K562 (cell line): ENCODE results near the gene SPTLC2. TPM values are rescaled to one million over a fixed set of nuclear protein-coding genes. Genes with fewer than 3 reads are reported as not detected.

Experiments used
- ATAC-seq: fragments of 200-7000 bp; cut with Tn5 transposase; 3 replicates; pipeline ENCODE4 v1.9.1; 2020; ENCODE audit warnings: moderate library complexity
- BruUV-seq: library from RNA; stranded (reverse); fragments of 400-500 nt; replicated peaks from 2 replicates; lab custom pipeline; 2021; lab: Mats Ljungman, UMichigan
- CTCF ChIA-PET: fragments of 300-600 bp; formaldehyde crosslinking; extraction: SDS; loops from one replicate; lab custom pipeline; 2021; ENCODE audit warnings: low intra/inter-chr PET ratio; lab: Yijun Ruan, JAX
- POLR2A ChIA-PET: fragments of 300-600, 350-650 bp; sonication (Branson Sonifier 250); formaldehyde crosslinking; extraction: SDS; loops from one replicate; lab custom pipeline; 2021; ENCODE audit warnings: antibody characterized with exemption, inconsistent platforms; lab: Yijun Ruan, JAX
- DNase-seq, 4 experiments: peaks; one replicate each; pipeline versions ENCODE4 v3.0.0 to v3.0.0-alpha.2; 2011 to 2018; ENCODE audit warnings: low spot score in 3 of 4, mixed read lengths in 3 of 4; ENCODE audit errors: extremely low read depth in 1 of 4
- FAIRE-seq: peaks from 2 replicates; lab custom pipeline; 2011; peaks lifted over from hg19 to GRCh38; lab: Jason Lieb, UNC
- H2AFZ ChIP-seq: 2 replicates; pipeline ENCODE4 v1.6.0; 2011; ENCODE audit warnings: low read depth, low read length, control low read depth, inconsistent platforms
- H3K27ac ChIP-seq: fragments of 200-600 bp; 3 replicates; pipeline ENCODE4 v1.8.0; 2011; ENCODE audit warnings: low read depth, mild to moderate bottlenecking, control low read depth, inconsistent platforms, low read length, moderate library complexity, mixed read lengths; ENCODE audit errors: extremely low read depth
- H3K27me3 ChIP-seq, 2 experiments: fragments of 300-600 bp in 1 of 2; 2 replicates in 1 of 2; 3 replicates in 1 of 2; pipeline versions ENCODE4 v1.6.0 to v1.8.0; 2011; ENCODE audit warnings: inconsistent platforms in 2 of 2, low read length in 2 of 2, mild to moderate bottlenecking in 1 of 2, mixed read lengths in 1 of 2, moderate library complexity in 1 of 2; ENCODE audit not compliant: control insufficient read depth in 2 of 2, insufficient read depth in 2 of 2
- H3K36me3 ChIP-seq: fragments of 300-600 bp; 3 replicates; pipeline ENCODE4 v1.8.0; 2011; ENCODE audit warnings: mild to moderate bottlenecking, low read length, inconsistent platforms; ENCODE audit not compliant: control insufficient read depth, insufficient read depth
- H3K4me1 ChIP-seq, 2 experiments: fragments of 200-600 bp in 1 of 2; replicated peaks in 1 of 2; 2 replicates in 1 of 2; 3 replicates in 1 of 2; pipeline versions ENCODE4 v1.5.1 to v1.8.0; 2011; ENCODE audit warnings: inconsistent platforms in 2 of 2, low read length in 2 of 2, mild to moderate bottlenecking in 1 of 2, mixed read lengths in 1 of 2, moderate library complexity in 1 of 2; ENCODE audit not compliant: control insufficient read depth in 2 of 2, insufficient read depth in 2 of 2
- H3K4me2 ChIP-seq: 2 replicates; pipeline ENCODE4 v1.6.1; 2011; ENCODE audit warnings: low read length, control low read depth, inconsistent platforms, mixed read lengths; ENCODE audit not compliant: insufficient read depth
- H3K4me3 ChIP-seq: fragments of 200-600 bp; sonication (generic), shearing (Covaris generic); 2 replicates; pipeline ENCODE4 v1.5.1; 2016; ENCODE audit warnings: control low read depth, inconsistent platforms
- H3K79me2 ChIP-seq: fragments of 200-600 bp; 3 replicates; pipeline ENCODE4 v1.8.0; 2011; ENCODE audit warnings: low read length, inconsistent platforms; ENCODE audit not compliant: control insufficient read depth, insufficient read depth
- H3K9ac ChIP-seq, 2 experiments: 2 replicates each; pipeline versions ENCODE4 v1.6.0 to v1.6.1; 2011; ENCODE audit warnings: low read depth in 2 of 2, low read length in 2 of 2, control low read depth in 1 of 2, inconsistent platforms in 1 of 2, mild to moderate bottlenecking in 1 of 2, mixed read lengths in 1 of 2; ENCODE audit not compliant: insufficient read depth in 1 of 2
- H3K9me1 ChIP-seq: one replicate; pipeline ENCODE4 v1.6.0; 2011; ENCODE audit warnings: inconsistent platforms, mild to moderate bottlenecking, low read length, moderate library complexity; ENCODE audit not compliant: control insufficient read depth, insufficient read depth
- H3K9me3 ChIP-seq: replicated peaks from 2 replicates; pipeline ENCODE4 v1.5.1; 2011; ENCODE audit warnings: low read depth, low read length, inconsistent platforms; ENCODE audit not compliant: control insufficient read depth, insufficient read depth
- H4K20me1 ChIP-seq: replicated peaks from 2 replicates; pipeline ENCODE4 v1.6.1; 2011; ENCODE audit warnings: low read length, inconsistent platforms, mixed read lengths; ENCODE audit not compliant: control insufficient read depth, insufficient read depth
- ATF4 ChIP-seq: fragments of 450-650 bp; formaldehyde crosslinking; IDR thresholded peaks from 2 replicates; pipeline ENCODE4 v1.4.0; 2022; ENCODE audit warnings: mild to moderate bottlenecking, moderate library complexity
- ELK1 ChIP-seq: sonication (generic); formaldehyde crosslinking; IDR thresholded peaks from 2 replicates; pipeline ENCODE4 v1.8.1; 2022; ENCODE audit warnings: missing genetic modification reagents
- ELK3 ChIP-seq: fragments of 450-650 bp; formaldehyde crosslinking; IDR thresholded peaks from 2 replicates; pipeline ENCODE4 v1.4.0; 2020; ENCODE audit warnings: mild to moderate bottlenecking
- FOXA3 ChIP-seq, 2 experiments: fragments of 450-650 bp in 1 of 2; sonication (generic) in 1 of 2; formaldehyde crosslinking; IDR thresholded peaks in 1 of 2; conservative IDR thresholded peaks in 1 of 2; 2 replicates each; pipeline versions ENCODE4 v1.4.0 to v1.8.0; 2020 to 2022; ENCODE audit warnings: mild to moderate bottlenecking in 2 of 2, missing genetic modification reagents in 1 of 2
- GTF2E2 ChIP-seq: fragments of 200-800 bp; sonication (Bioruptor generic); IDR thresholded peaks from 2 replicates; pipeline ENCODE4 v1.6.1; 2016; ENCODE audit warnings: missing genetic modification characterization, missing compliant biosample characterization
- HNRNPK ChIP-seq: fragments of 200-400 bp; formaldehyde crosslinking; IDR thresholded peaks from one replicate; pipeline ENCODE4 v1.6.1; 2018; ENCODE audit warnings: mild to moderate bottlenecking, low read depth, low read length; ENCODE audit not compliant: poor library complexity, severe bottlenecking
- NFXL1 ChIP-seq: fragments of 450-650 bp; formaldehyde crosslinking; IDR thresholded peaks from 2 replicates; pipeline ENCODE4 v1.4.0; 2021; ENCODE audit warnings: mild to moderate bottlenecking
- SETDB1 ChIP-seq: IDR thresholded peaks from one replicate; pipeline ENCODE4 v1.6.1; 2012; ENCODE audit warnings: low read length, control low read depth, inconsistent platforms
- SRSF9 ChIP-seq: fragments of 200-400 bp; formaldehyde crosslinking; IDR thresholded peaks from 2 replicates; pipeline ENCODE4 v1.6.1; 2017; ENCODE audit warnings: low read depth, low read length, borderline replicate concordance
- TEAD1 ChIP-seq, 2 experiments: fragments of 450-650 bp in 1 of 2; sonication (generic) in 1 of 2; formaldehyde crosslinking; IDR thresholded peaks; 2 replicates each; pipeline versions ENCODE4 v1.4.0 to v1.8.0; 2020 to 2022; ENCODE audit warnings: mild to moderate bottlenecking in 2 of 2, missing genetic modification reagents in 1 of 2
- ZNF121 ChIP-seq: sonication (generic); formaldehyde crosslinking; conservative IDR thresholded peaks from 2 replicates; pipeline ENCODE4 v1.8.0; 2022; ENCODE audit warnings: missing genetic modification reagents
- ZNF76 ChIP-seq: fragments of 250-450 bp; sonication (Bioruptor Pico); IDR thresholded peaks from 2 replicates; pipeline ENCODE4 v1.4.0; 2020; ENCODE audit warnings: mild to moderate bottlenecking, moderate library complexity, borderline replicate concordance
- WGBS: fragments of 100-300 bp; shearing (Covaris generic); methylation state at CpG from one replicate; pipeline ENCODE4 v1.1.6; 2016; ENCODE audit warnings: low coverage, mixed read lengths; ENCODE audit not compliant: insufficient coverage; ENCODE audit errors: missing lambda C conversion rate; 5-methylcytosine and 5-hydroxymethylcytosine counted together
- in situ Hi-C: fragments of 300-500 bp; cut with MboI; formaldehyde crosslinking; loops from 4 replicates; pipeline ENCODE4 v1.15.0; 2018; ENCODE audit warnings: inconsistent platforms, mixed read lengths
- intact Hi-C: fragments of 100-400 bp; cut with micrococcal nuclease; formaldehyde crosslinking; loops from 2 replicates; pipeline ENCODE4 v1.14.2; 2022
- polyA plus RNA-seq, 8 experiments: library from polyadenylated mRNA; depleted of rRNA in 4 of 8; stranded (reverse) in 5 of 8; unstranded in 3 of 8; fragments of >200 nt; fragmentation: Nextera tagmentation in 2 of 8; fragmentation: Illumina TruSeq in 1 of 8; extraction: Ambion mirVana in 2 of 8; extraction: Trizol in 1 of 8; gene quantifications; 2 replicates each; pipeline versions ENCODE4 v1.2.1 to v1.2.3, GENCODE V29; 2011 to 2014; ENCODE audit warnings: inconsistent platforms in 1 of 8, missing spikeins in 1 of 8
- total RNA-seq, 7 experiments: library from RNA; depleted of rRNA in 6 of 7; stranded (reverse); fragments of >200 nt in 6 of 7; fragmentation: Illumina TruSeq in 2 of 7; extraction: Trizol in 2 of 7; gene quantifications; 2 replicates each; pipeline versions ENCODE4 v1.2.1 to v1.2.3, GENCODE V29; 2011 to 2021; ENCODE audit warnings: low replicate concordance in 1 of 7

The SPTLC2 gene
- total and polyA plus RNA-seq, 9 of the 15 experiments (the other 6 are each of a cell fraction or from before 2014, with no cell fraction given), result 4.5 to 30.4 (median 14.0) TPM

GRCh38 chr14:77507762-77508161, 108.7 kb downstream of the SPTLC2 start:
- intact Hi-C loops (no loop called here), in situ Hi-C loops (no loop called here)
- Histone ChIP-seq H3K27me3 (no peaks in the 10 kb centered on the region), H3K36me3 (peaks cover 22% of the 10 kb centered on the region; the same call in 2 of the 3 replicates), H3K4me3 (no peak overlapping the region), H3K9me1 (no peaks in the 10 kb centered on the region), H4K20me1 (no peaks in the 10 kb centered on the region), H3K79me2 (no peaks in the 10 kb centered on the region), H3K4me1 (no peaks in the 10 kb centered on the region), H3K27ac (no peak overlapping the region), H3K9ac (no peak overlapping the region), H3K9me3 (no peaks in the 10 kb centered on the region), H3K4me2 (no peak overlapping the region), H2AFZ (no peak overlapping the region)
- peak; percentile 38; the same call in 1 of the 2 replicates for TF ChIP-seq ZNF121 (CRISPR knock-in tag)
- TF ChIP-seq ATF4 (CRISPR knock-in tag), result no peak
- no peak for DNase-seq
- BruUV-seq, result no TSS peak
- no peak for ATAC-seq
- FAIRE-seq, result no peak
- ChIA-PET POLR2A (no interaction called here), CTCF (no interaction called here)
- 85% methylated on average over 3 of the region's 3 CpGs for whole genome bisulfite sequencing

GRCh38 chr14:77505031-77505430, 111.4 kb downstream of the SPTLC2 start:
- Histone ChIP-seq H3K27ac (no peak overlapping the region), H3K4me1 (no peaks in the 10 kb centered on the region), H2AFZ (no peak overlapping the region), H3K36me3 (peaks cover 4% of the 10 kb centered on the region; the same call in 1 of the 3 replicates), H3K79me2 (no peaks in the 10 kb centered on the region), H3K9me1 (no peaks in the 10 kb centered on the region), H3K4me3 (no peak overlapping the region), H3K27me3 (peaks cover 0 to 1% of the 10 kb centered on the region in 2 experiments; a peak in 1 of 5 replicates), H3K9me3 (no peaks in the 10 kb centered on the region), H3K9ac (no peak overlapping the region), H3K4me2 (no peak overlapping the region), H4K20me1 (no peaks in the 10 kb centered on the region; the same call in 1 of the 2 replicates)
- intact Hi-C loops, result no loop called here
- POLR2A ChIA-PET, result interaction anchor here (1.1 kb wide), 1 partner anchor 10 kb away, joined by 3 read pairs; no protein-coding TSS in a partner anchor
- in situ Hi-C loops, result no loop called here
- BruUV-seq, result no TSS peak
- ATAC-seq (no peak), FAIRE-seq (no peak), DNase-seq (no peak)
- CTCF ChIA-PET, result no interaction called here
- 54% methylated on average over 4 of the region's 4 CpGs for WGBS
- TF ChIP-seq HNRNPK, result no peak
- TF ChIP-seq SRSF9, result no peak
- no peak for TF ChIP-seq NFXL1 (CRISPR knock-in tag)
- no peak for TF ChIP-seq ELK1 (CRISPR knock-in tag)
- TF ChIP-seq SETDB1, result no peak
- TF ChIP-seq GTF2E2, result no peak
- TF ChIP-seq TEAD1 (CRISPR knock-in tag; IDR thresholded peaks at IDR 0.05), result no peak
- TF ChIP-seq ELK3 (CRISPR knock-in tag), result no peak
- no peak for TF ChIP-seq FOXA3 (CRISPR knock-in tag; conservative IDR thresholded peaks at IDR 0.05 in 1 of 2, IDR thresholded peaks at IDR 0.05 in 1 of 2)
- no peak for TF ChIP-seq ZNF76 (CRISPR knock-in tag)
